HG02870 (cell line): ENCODE data around the gene LCN9.
"Not testable (repeated sequence)": the region's sequence is repeated elsewhere in the genome, so short reads cannot be mapped to it uniquely, and the experiment has no call there.

Source experiments
- ATAC-seq: cut with Tn5 transposase; IDR thresholded peaks from one replicate; pipeline ENCODE4 v1.9.1; 2021; ENCODE audit warnings: mild to moderate bottlenecking, moderate library complexity; ENCODE audit not compliant: unreplicated experiment

The LCN9 gene

DNA sequence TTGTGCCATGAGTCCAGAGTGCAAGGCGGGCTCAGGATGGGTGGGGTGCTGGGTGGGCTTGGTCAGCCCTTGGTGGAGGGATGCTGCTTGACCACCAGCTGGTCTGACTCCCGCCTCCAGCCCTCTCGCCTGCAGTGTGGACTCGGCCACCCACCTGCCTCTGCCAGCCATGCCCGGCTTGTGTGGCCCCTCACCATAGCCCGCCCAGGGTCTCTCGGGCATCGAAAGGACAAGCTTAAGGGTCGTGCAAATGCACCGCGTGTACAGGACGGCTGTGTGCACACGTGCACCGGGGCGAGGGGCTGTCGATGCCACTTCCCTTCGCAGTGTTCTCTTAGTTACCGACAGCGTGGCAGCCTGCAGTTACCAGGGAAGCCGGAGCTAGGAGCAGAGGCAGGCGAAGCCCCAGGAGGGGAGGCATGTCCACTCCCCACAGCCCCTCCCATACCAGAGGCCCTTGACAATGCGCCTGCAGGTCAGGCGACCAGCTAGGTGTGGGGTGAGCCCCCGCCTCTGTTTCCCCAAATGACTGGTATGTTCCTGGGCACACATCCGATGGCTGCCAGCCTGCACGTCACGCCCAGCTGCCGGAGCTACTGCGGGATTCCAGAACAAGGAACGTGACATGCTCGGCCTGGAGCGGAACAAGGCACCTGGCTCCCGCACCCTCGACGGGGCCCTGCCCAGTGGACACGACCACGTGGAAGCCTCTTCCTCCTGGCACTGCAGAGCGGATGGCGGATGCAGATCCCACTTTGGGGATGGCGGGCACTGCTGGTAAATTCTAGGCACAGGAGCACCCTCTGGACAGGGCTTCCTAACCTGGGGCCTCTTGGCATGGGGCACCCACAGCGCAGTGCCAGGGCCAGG is 7.8 kb downstream of the LCN9 start:
- no peak for ATAC-seq

- no peak for ATAC-seq
These were observed 8.5 kb downstream of the LCN9 start for GRCh38 chr9:135671591-135672041.

GRCh38 chr9:135672786-135673185 is 9.7 kb downstream of the LCN9 start:
- ATAC-seq = not testable (repeated sequence)

DNA sequence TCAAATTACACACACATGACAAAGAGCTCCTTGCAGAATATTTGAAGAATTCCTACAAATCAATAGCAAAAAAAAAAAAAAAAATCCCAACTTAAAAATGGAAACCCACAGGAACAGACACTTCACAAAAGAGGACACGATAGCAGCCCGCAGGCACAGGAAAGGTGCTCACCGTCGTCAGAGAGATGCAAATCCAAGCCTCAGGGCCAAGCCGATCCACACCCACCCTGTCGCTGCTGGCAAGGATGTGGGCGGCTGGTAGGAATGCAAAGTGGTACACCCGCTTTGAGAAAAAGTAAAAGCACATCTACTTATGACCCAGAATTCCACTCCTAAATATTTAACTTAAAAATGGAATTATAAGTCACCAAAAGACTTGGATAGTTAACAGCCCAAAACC is 10.8 kb downstream of the LCN9 start:
- no peak for ATAC-seq

- no peak for ATAC-seq
These were observed 11.9 kb downstream of the LCN9 start for GRCh38 chr9:135674977-135675376.

- ATAC-seq = no peak
These were observed 13.8 kb downstream of the LCN9 start for GRCh38 chr9:135676891-135677290.

DNA sequence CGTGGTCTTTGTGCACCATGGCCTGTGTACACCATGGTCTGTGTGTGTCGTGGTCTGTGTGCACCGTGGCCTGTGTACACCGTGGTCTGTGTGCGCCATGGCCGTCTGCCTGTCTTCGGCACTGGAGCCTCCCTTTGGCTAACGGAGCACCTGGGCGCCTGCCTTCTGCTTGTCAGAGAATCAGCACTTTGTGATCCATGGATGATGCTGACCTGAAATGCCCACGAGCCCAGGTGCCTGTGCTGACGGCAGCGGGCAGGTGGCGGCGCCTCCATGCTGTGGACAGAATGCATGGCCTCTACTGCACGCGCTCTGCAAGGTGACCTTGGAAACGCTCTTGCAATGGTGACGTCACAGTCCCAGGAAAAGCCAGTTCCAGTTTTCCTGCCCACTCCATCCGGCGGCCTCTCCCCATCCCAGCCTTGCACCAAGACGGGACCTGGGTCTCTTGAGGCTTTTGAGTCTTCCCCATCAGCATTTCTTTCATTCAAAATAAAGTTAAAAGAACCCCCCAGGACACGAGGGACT is 14.6 kb downstream of the LCN9 start:
- no peak for ATAC-seq

GRCh38 chr9:135678236-135679017 is 15.3 kb downstream of the LCN9 start:
- ATAC-seq = no peak

DNA sequence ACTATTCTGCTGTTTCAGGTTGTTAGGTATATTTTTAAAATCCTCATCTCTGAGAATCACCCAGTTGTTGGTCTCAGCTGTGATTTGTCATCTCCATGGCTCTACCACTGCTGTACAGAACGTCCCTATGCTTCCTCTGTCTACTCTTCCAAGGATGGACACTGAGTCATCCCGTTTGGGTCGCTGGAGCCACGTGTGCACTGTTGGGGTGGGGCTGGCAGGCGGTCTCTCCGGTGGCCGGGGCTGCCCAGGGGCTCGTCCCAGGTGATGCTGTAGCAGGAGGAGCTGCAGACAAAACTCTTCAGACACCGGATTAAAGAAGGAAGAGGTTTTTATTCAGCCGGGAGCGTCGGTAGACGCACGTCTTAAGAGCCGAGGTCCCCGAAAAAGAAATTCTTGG is 16.9 kb downstream of the LCN9 start:
- no peak for ATAC-seq

DNA sequence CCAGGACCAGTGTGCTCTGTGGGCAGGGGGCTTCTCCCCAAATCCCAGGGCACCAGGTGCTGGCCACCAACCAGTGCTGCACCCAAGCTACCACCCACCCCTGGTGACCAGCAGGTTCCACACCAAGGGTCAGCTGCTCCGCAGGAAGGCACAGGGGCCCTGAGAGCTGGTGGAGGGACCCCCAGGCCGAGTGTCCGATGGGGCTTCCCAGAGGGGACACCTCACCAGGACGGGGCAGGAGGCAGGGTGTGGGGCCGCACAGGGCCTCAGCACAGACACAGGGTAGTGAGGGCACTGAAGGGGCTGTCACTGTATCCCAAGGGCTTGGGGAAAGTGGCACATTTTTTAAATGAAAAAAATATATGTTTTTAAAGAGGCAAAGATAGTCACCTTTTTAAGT is 18.1 kb downstream of the LCN9 start:
- ATAC-seq = no peak

DNA sequence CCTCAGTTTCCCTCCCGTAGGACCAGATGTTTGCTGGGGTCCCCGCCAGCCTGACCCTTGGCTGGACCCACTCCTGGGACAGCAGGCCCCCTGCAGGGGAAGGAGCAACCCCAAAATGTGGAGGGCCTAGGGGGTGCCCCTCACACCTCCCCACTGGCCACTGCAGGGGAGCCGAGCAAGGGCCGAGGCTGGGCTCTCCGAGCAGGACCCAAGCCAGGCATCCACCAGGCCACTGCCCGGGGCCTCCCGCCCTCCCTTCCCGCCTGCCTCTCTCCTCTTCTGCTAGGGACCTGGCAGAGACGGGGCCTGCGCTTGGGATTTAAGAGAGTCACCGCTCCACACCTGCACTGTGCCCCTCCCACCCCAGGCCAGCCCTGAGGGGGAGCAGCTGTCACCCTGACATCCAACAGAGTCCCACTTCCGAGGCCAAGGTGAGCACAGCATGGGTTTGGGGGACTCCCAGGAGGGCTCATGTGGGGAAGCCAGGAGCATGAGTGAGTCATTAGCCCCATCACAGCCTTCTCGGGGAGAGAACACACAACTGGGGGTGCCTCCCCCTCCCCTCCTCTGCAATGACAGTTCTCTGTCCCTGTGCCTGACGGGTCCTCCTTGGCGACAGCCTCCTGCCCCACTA is 20.4 kb downstream of the LCN9 start:
- no peak for ATAC-seq

- no peak for ATAC-seq
These were observed 21.6 kb downstream of the LCN9 start for GRCh38 chr9:135684691-135685090.

- no peak for ATAC-seq
These were observed 24.1 kb downstream of the LCN9 start for GRCh38 chr9:135687216-135687615.

DNA sequence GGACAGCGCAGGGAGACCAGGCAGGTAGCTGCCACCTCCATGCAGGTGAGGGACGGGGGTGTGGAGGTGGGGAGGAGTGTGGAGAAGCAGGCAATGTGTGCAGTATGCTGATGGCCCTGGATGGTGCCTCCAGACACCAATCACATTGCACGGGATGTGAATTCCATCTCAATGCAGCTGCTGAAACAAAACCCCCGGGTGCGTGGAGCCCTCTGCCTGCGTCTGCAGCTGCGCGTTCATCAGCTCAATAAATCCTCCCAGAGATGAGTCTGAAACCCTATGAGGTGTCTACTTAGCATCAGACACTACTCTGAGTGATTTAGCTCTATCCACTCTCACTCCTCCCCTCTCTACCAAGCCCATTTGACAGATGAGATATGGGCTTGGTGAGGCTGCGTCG is 25.9 kb downstream of the LCN9 start:
- no peak for ATAC-seq

- ATAC-seq = no peak
These were observed 27.9 kb downstream of the LCN9 start for GRCh38 chr9:135690836-135691570.

DNA sequence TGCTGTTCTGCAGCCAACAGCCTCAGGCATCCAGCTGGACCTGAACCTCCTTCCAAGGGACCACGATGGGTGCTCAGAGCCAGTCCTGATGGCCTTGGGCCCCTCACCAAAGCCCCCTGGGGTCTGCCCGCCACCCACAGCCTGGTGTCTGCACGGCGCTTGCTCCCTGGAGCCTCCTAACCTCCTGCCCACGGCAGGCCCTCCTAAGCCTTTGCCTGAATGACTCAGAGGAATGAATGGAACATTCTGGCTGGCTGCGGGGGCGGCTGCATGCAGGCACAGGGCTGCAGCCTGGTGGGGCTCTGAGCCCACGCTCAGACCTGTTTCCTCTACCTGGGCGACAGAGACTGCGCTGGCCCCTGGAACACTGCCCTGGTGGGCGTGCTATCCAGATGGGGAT is 29.3 kb downstream of the LCN9 start:
- ATAC-seq = no peak

DNA sequence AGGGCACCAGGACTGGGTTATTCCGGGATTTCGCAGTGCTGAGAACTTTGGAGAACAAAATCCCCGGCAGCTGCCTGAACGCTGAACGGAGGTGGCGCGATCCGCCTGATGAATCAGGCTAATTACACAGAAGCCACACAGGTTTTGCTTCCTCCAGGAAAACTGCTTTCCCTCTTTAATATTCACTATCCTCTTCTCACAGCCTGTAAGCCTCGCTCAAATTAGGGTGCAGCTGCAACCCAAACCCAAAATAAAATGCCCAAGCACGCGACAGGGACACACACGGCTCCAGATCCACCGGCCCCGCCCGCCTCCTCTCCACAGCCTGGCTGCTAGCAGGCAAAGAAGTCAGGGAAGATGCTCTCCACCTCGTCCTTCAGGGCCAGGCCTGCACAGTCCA is 30.2 kb downstream of the LCN9 start:
- ATAC-seq = no peak

DNA sequence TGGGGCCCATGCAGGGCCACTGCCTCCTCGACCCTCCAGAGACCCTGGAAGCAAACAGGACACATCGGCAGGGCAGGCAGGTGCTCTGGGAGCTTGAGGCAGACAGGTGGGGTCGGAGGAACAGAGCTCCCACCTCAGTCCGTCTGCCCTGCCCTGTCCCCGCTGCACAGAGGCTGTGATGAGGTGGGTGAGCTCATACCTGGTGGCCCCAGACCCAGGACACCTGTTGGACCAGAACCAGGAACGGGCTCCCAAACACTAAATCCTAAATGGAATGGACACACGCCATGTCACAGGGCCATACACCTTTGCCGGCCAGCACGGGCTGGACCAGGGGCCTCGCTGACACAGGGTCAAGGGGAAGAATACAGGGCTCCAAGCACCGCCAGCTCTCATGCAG is 30.7 kb downstream of the LCN9 start:
- ATAC-seq = no peak

DNA sequence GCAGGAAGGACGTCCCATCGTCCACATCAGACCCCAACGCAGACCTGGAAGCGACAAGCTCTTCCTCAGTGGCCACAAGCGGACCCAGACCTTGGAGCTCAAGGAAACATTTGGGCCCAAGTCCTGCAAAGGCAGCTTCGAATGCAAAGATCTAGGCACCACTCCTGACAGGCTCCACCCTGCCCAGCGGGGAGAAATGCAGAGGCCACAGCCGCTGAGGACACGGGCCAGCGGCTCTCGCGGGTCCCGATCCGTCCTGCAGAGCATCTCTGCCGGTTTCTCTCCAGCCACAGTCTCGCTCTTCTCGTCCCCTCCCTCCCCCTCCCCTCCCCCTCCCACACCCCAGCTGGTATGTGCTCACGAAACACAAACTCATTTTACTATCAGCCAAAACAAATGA is 31.3 kb downstream of the LCN9 start:
- ATAC-seq = no peak

GRCh38 chr9:135695036-135695435 is 31.9 kb downstream of the LCN9 start:
- ATAC-seq = no peak

GRCh38 chr9:135695642-135696041 is 32.5 kb downstream of the LCN9 start:
- no peak for ATAC-seq
